Activated CD8-positive, alpha-beta memory T cell treated with anti-CD3 and anti-CD28 coated beads, Interleukin-2, amount 10 ng/mL, durations not matched to agents 7 days and 5 days (primary cell): ENCODE results near the gene SYCN. TPM values are rescaled to one million over a fixed set of nuclear protein-coding genes. Genes with fewer than 3 reads are reported as not detected.

Experiments
- ATAC-seq: fragments of 150-1000 bp; cut with Tn5 transposase; one replicate; pipeline ENCODE4 v1.10.0; 2021; ENCODE audit warnings: moderate library complexity
- CTCF ChIA-PET: fragments of 350-600 bp; sonication (Branson Sonifier 250); formaldehyde crosslinking; loops from one replicate; lab custom pipeline; 2021; ENCODE audit warnings: antibody characterized with exemption; lab: Charles Lee
- DNase-seq: peaks from one replicate; pipeline ENCODE4 v3.0.0-alpha.2; 2020
- H3K27ac Mint-ChIP-seq: one replicate; pipeline ENCODE4 v1.8.0; 2021; ENCODE audit warnings: mild to moderate bottlenecking, mixed read lengths
- H3K27me3 Mint-ChIP-seq: one replicate; pipeline ENCODE4 v1.8.0; 2021; ENCODE audit warnings: mixed read lengths
- H3K36me3 Mint-ChIP-seq: one replicate; pipeline ENCODE4 v1.8.0; 2021; ENCODE audit warnings: mild to moderate bottlenecking, mixed read lengths
- H3K4me1 Mint-ChIP-seq: one replicate; pipeline ENCODE4 v1.8.0; 2021; ENCODE audit warnings: mixed read lengths
- H3K4me3 Mint-ChIP-seq: one replicate; pipeline ENCODE4 v1.8.0; 2021; ENCODE audit warnings: mild to moderate bottlenecking, moderate library complexity, mixed read lengths
- H3K9me3 Mint-ChIP-seq: one replicate; pipeline ENCODE4 v1.8.0; 2022; ENCODE audit warnings: low read depth, mixed read lengths
- total RNA-seq, 2 experiments: library from RNA; stranded (reverse); gene quantifications; one replicate each; pipeline ENCODE4 v1.2.3, GENCODE V29; 2021

SYCN gene
- total RNA-seq, 2 experiments from 2014 or later, result not detected

GRCh38 chr19:39180749-39181148 lies 23.3 kb downstream of the SYCN start:
- Mint-ChIP-seq H3K9me3 (no peaks in the 10 kb centered on the region), H3K27me3 (no peaks in the 10 kb centered on the region), H3K27ac (no peak overlapping the region), H3K4me1 (no peaks in the 10 kb centered on the region), H3K4me3 (no peak overlapping the region), H3K36me3 (no peaks in the 10 kb centered on the region)
- ATAC-seq (no peak), DNase-seq (no peak)
- CTCF ChIA-PET, result no interaction called here

DNA sequence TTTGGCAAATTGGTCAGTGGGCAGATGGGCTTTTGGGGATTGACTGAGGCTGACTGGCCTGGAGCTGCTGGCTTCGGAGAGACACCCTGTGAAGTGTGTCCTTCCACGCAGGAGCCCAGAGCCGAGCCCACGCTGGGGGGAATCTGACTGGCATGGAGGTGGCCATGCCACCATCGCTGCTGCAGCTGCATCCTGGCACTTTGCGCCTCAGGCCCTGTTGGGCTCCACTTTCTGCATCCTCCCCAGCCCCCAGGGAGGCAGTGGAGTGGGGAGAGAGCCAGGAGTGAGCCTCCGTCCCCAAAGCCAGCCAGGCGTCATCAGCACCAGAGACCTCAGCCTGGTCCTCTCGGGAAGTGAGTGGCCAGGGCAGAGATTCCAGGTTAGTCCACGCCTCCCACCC lies 24.3 kb downstream of the SYCN start:
- DNase-seq, result no peak
- CTCF ChIA-PET, result no interaction called here
- H3K36me3 Mint-ChIP-seq, result no peaks in the 10 kb centered on the region
- H3K27ac Mint-ChIP-seq, result no peak overlapping the region
- no peak for ATAC-seq
- no peaks in the 10 kb centered on the region for H3K9me3 Mint-ChIP-seq
- no peaks in the 10 kb centered on the region for H3K4me1 Mint-ChIP-seq
- H3K27me3 Mint-ChIP-seq, result no peaks in the 10 kb centered on the region
- H3K4me3 Mint-ChIP-seq, result no peak overlapping the region

GRCh38 chr19:39178296-39179006 lies 25.6 kb downstream of the SYCN start:
- DNase-seq, result no peak
- no peak for ATAC-seq
- H3K27ac Mint-ChIP-seq, result no peak overlapping the region
- H3K9me3 Mint-ChIP-seq, result no peaks in the 10 kb centered on the region
- CTCF ChIA-PET, result no interaction called here
- H3K4me3 Mint-ChIP-seq, result no peak overlapping the region
- H3K36me3 Mint-ChIP-seq, result no peaks in the 10 kb centered on the region
- no peaks in the 10 kb centered on the region for H3K4me1 Mint-ChIP-seq
- no peaks in the 10 kb centered on the region for H3K27me3 Mint-ChIP-seq

GRCh38 chr19:39177736-39178135 lies 26.3 kb downstream of the SYCN start:
- no peaks in the 10 kb centered on the region for H3K36me3 Mint-ChIP-seq
- no peaks in the 10 kb centered on the region for H3K9me3 Mint-ChIP-seq
- CTCF ChIA-PET, result no interaction called here
- no peak for DNase-seq
- H3K4me3 Mint-ChIP-seq, result no peak overlapping the region
- no peak overlapping the region for H3K27ac Mint-ChIP-seq
- no peaks in the 10 kb centered on the region for H3K27me3 Mint-ChIP-seq
- ATAC-seq, result no peak
- H3K4me1 Mint-ChIP-seq, result no peaks in the 10 kb centered on the region

DNA sequence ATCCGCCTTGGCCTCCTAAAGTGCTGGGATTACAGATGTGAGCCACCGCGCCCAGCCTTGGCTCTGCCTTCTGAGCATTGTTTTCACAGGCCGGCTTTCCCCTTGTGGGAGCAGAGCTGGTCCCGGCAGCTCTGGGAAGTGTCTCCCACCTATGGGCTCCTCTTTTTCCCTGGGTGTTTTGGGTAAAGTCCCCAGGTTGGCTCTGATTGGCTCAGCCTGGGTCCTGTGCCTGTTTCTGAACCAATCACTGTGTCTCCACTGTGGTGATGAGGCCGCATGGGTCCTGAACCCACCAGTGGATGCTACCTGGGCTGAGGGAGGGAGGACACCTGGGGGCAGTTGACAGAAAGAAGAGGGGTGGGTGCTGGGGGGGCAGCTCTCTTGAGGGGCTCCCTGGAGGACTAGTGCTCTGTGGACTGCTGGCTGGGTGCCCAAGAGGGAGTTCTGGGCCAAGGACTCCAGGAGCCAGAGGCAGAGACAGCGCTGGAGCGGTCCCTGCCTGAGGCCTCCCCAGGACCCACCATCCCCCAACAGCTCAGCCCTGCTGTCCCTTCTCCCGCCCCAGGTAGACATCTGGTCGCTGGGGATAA lies 26.9 kb downstream of the SYCN start:
- no peak overlapping the region for H3K27ac Mint-ChIP-seq
- no peaks in the 10 kb centered on the region for H3K36me3 Mint-ChIP-seq
- CTCF ChIA-PET, result no interaction called here
- no peaks in the 10 kb centered on the region for H3K4me1 Mint-ChIP-seq
- no peak for DNase-seq
- H3K9me3 Mint-ChIP-seq, result no peaks in the 10 kb centered on the region
- H3K4me3 Mint-ChIP-seq, result no peak overlapping the region
- no peak for ATAC-seq
- no peaks in the 10 kb centered on the region for H3K27me3 Mint-ChIP-seq

- no peaks in the 10 kb centered on the region for H3K9me3 Mint-ChIP-seq
- CTCF ChIA-PET, result interaction anchor here (2.0 kb wide), 1 partner anchor 11 kb away, joined by 5 read pairs; no protein-coding TSS in a partner anchor
- H3K27me3 Mint-ChIP-seq, result no peaks in the 10 kb centered on the region
- ATAC-seq (no peak), DNase-seq (no peak)
- H3K4me1 Mint-ChIP-seq, result no peaks in the 10 kb centered on the region
- no peak overlapping the region for H3K4me3 Mint-ChIP-seq
- no peaks in the 10 kb centered on the region for H3K36me3 Mint-ChIP-seq
- H3K27ac Mint-ChIP-seq, result no peak overlapping the region
Observed at GRCh38 chr19:39175564-39175963, 28.5 kb downstream of the SYCN start.

DNA sequence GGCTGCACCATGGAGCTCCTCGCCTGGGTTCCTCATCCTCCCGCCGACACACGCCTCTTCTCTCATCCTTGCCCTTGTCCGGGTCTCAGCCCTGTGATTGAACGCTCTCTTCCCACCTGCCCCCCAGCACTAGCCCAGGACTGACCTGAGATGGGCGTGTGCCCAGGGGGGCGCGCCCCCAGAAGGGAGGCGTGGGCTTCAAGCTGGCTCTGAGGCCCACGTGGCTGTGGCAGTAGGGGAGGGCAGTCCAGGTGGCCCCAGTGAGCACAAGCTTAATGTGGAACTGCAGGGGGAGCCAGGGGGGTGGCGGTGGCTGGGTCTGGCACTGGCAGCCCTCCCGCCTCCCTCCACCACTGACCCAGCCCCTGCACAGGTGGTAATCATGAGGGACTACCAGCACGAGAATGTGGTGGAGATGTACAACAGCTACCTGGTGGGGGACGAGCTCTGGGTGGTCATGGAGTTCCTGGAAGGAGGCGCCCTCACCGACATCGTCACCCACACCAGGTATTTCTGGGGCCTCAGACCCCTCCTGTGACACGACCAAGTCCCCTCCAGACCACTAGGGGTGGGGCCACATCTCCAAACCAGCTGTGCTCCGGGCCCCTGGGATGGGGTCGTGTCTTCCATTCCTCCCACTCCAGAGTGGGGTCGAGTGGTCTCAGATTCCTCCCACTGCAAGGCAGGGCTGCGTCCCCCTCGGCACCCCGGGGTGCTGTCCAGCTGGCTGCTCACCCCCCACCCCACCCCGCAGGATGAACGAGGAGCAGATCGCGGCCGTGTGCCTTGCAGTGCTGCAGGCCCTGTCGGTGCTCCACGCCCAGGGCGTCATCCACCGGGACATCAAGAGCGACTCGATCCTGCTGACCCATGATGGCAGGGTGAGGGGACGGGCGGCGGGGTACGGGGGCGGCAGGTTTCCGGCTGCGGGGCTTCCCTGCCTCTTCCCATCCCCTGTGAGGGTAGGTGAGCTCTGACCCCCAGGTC lies 29.2 kb downstream of the SYCN start:
- CTCF ChIA-PET, result interaction anchor here (2.0 kb wide), 1 partner anchor 11 kb away, joined by 5 read pairs; no protein-coding TSS in a partner anchor
- ATAC-seq (no peak), DNase-seq (no peak)
- Mint-ChIP-seq H3K27ac (no peak overlapping the region), H3K36me3 (no peaks in the 10 kb centered on the region), H3K27me3 (no peaks in the 10 kb centered on the region), H3K4me3 (no peak overlapping the region), H3K9me3 (no peaks in the 10 kb centered on the region), H3K4me1 (no peaks in the 10 kb centered on the region)

- CTCF ChIA-PET, result interaction anchor here (2.0 kb wide), 1 partner anchor 12 kb away, joined by 5 read pairs; no protein-coding TSS in a partner anchor
- Mint-ChIP-seq H3K27me3 (no peaks in the 10 kb centered on the region), H3K27ac (no peak overlapping the region), H3K9me3 (no peaks in the 10 kb centered on the region), H3K4me1 (no peaks in the 10 kb centered on the region), H3K36me3 (no peaks in the 10 kb centered on the region), H3K4me3 (no peak overlapping the region)
- ATAC-seq (no peak), DNase-seq (no peak)
Observed at GRCh38 chr19:39174142-39174541, 29.9 kb downstream of the SYCN start.

GRCh38 chr19:39173502-39173991 lies 30.5 kb downstream of the SYCN start:
- DNase-seq (no peak), ATAC-seq (no peak)
- Mint-ChIP-seq H3K9me3 (no peaks in the 10 kb centered on the region), H3K4me1 (no peaks in the 10 kb centered on the region), H3K27ac (no peak overlapping the region), H3K27me3 (no peaks in the 10 kb centered on the region), H3K4me3 (no peak overlapping the region), H3K36me3 (no peaks in the 10 kb centered on the region)
- CTCF ChIA-PET, result no interaction called here

- no peaks in the 10 kb centered on the region for H3K27me3 Mint-ChIP-seq
- H3K4me1 Mint-ChIP-seq, result no peaks in the 10 kb centered on the region
- CTCF ChIA-PET, result no interaction called here
- ATAC-seq (no peak), DNase-seq (no peak)
- H3K27ac Mint-ChIP-seq, result no peak overlapping the region
- no peaks in the 10 kb centered on the region for H3K9me3 Mint-ChIP-seq
- no peak overlapping the region for H3K4me3 Mint-ChIP-seq
- H3K36me3 Mint-ChIP-seq, result no peaks in the 10 kb centered on the region
Observed at GRCh38 chr19:39172700-39173501, 31.2 kb downstream of the SYCN start.

- CTCF ChIA-PET, result interaction anchor here (0.7 kb wide), 1 partner anchor 25 kb away, joined by 3 read pairs; no protein-coding TSS in a partner anchor
- no peaks in the 10 kb centered on the region for H3K9me3 Mint-ChIP-seq
Observed at GRCh38 chr19:39171479-39172465, 32.3 kb downstream of the SYCN start.

More at GRCh38 chr19:39171479-39172465, 32.3 kb downstream of the SYCN start:
- H3K4me1 Mint-ChIP-seq, result no peaks in the 10 kb centered on the region
- DNase-seq (no peak), ATAC-seq (no peak)
- H3K27me3 Mint-ChIP-seq, result no peaks in the 10 kb centered on the region
- H3K27ac Mint-ChIP-seq, result no peak overlapping the region
- H3K4me3 Mint-ChIP-seq, result no peak overlapping the region
- no peaks in the 10 kb centered on the region for H3K36me3 Mint-ChIP-seq
